Skeletal muscle tissue (tissue), 4 donors: ENCODE data around the gene ZDHHC12. TPM values are rescaled to one million over a fixed set of nuclear protein-coding genes. Genes with fewer than 3 reads are reported as not detected.

Source experiments
- H3K27ac ChIP-seq: one replicate; pipeline ENCODE4 v1.7.0; 2013; ENCODE audit warnings: mild to moderate bottlenecking, low read depth, low read length, inconsistent platforms
- H3K27me3 ChIP-seq, 3 donors: one replicate each; pipeline ENCODE4 v1.7.0; 2013; ENCODE audit warnings: low read length in 3 of 3; ENCODE audit not compliant: control insufficient read depth in 3 of 3, insufficient read depth in 3 of 3
- H3K36me3 ChIP-seq, 3 donors: one replicate each; pipeline ENCODE4 v1.7.0; 2013; ENCODE audit warnings: low read length in 3 of 3; ENCODE audit not compliant: control insufficient read depth in 3 of 3, insufficient read depth in 3 of 3
- H3K4me1 ChIP-seq, 3 donors: one replicate each; pipeline ENCODE4 v1.7.0; 2013; ENCODE audit warnings: low read length in 3 of 3, mild to moderate bottlenecking in 3 of 3; ENCODE audit not compliant: control insufficient read depth in 3 of 3, insufficient read depth in 3 of 3
- H3K4me3 ChIP-seq, 3 donors: one replicate each; pipeline ENCODE4 v1.7.0; 2013; ENCODE audit warnings: low read length in 3 of 3
- H3K9ac ChIP-seq, 3 donors: one replicate each; pipeline ENCODE4 v1.7.0; 2013; ENCODE audit warnings: low read length in 3 of 3, mild to moderate bottlenecking in 3 of 3, moderate library complexity in 2 of 3, low read depth in 1 of 3
- H3K9me3 ChIP-seq, 3 donors: one replicate each; pipeline ENCODE4 v1.7.0; 2013; ENCODE audit warnings: low read length in 3 of 3; ENCODE audit not compliant: control insufficient read depth in 3 of 3
- total RNA-seq: library from RNA; depleted of rRNA; stranded (reverse); fragments of >200 nt; gene quantifications from one replicate; pipeline ENCODE4 v1.2.3, GENCODE V29; 2014
- donor health status: Osteomylitis.

The ZDHHC12 gene
- total RNA-seq, 1 donor from 2014 or later, result 2.6 TPM

DNA sequence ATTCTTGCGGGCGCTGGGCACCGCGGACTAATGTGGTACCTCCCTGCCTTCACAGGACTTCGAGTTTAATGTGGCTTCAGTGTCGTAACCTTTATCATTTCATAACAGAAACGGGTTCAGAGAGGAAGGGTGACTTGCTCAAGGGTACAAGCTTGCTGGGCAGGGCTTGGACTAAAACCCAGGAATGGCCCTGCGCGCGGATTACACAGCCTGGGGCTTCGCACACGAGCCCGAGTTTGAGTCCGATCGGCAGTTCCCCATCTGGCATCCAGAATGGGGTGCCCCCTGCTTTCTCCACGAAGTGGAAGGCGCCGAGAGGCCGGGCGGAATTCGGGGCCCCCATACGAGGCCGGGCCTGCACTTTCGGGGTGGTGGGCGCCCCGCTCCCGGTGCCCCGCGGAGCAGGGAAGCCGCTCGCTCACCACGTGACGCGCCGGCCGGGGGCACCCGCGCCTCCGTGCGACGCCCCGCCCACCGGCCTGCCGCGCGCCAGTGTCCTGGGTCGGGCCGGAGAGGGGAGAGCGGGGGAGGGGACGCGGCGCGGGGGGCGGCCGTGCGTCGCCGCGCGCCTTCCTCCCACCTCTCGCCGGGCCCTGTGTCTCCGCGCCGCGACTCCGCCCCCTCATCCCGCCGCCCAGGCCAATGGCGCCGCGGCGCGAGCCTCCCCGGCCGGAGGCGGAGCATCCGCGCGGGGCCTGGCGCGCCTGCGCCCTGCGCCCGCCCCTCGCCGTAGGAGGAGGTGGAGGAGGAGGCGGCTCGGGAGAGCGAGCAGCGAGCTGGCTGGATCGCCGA, 35.2 kb downstream of the ZDHHC12 start, which contains the start of gene SET:
Gene SET, plus strand, starts transcription at position 722 of the 792 bp plus-strand sequence. CDS start 361 bp downstream, outside the sequence.
- Histone ChIP-seq H3K9ac (peak within 1 kb of the TSS; percentile 82 to 91 (median 84)), H3K4me3 (peak within 1 kb of the TSS; percentile 75 to 83 (median 78)), H3K27me3 (peaks cover 0 to 12% (median 5%) of the 10 kb centered on the region in 3 donors), H3K36me3 (peaks cover 9 to 22% (median 20%) of the 10 kb centered on the region in 3 donors), H3K4me1 (peaks cover 16 to 25% (median 22%) of the 10 kb centered on the region in 3 donors), H3K9me3 (no peaks in the 10 kb centered on the region), H3K27ac (peak within 1 kb of the TSS; percentile 83)

DNA sequence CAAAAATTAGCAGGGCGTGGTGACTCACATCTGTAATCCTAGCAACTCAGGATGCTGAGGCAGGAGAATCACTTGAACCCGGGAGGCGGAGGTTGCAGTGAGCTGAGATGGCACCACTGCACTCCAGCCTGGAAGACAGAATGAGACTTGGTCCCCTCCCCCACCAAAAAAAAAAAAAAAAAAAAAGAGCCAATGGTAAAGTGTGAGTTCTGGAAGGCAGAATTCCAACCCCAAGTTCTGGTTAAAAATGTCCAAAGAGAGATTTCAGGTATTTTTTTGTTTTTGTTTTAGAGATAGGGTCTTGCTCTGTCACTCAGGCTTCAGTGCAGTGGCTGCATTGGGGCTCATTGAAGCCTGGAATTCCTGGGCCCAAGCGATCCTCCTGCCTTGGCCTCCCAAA, 36.5 kb downstream of the ZDHHC12 start:
- no peak overlapping the region for H3K9ac ChIP-seq
- peaks cover 0 to 12% (median 5%) of the 10 kb centered on the region in 3 donors for H3K27me3 ChIP-seq
- no peaks in the 10 kb centered on the region for H3K9me3 ChIP-seq
- peaks cover 0 to 10% (median 9%) of the 10 kb centered on the region in 3 donors for H3K36me3 ChIP-seq
- peaks cover 16 to 25% (median 22%) of the 10 kb centered on the region in 3 donors for H3K4me1 ChIP-seq
- H3K27ac ChIP-seq, result no peak overlapping the region
- H3K4me3 ChIP-seq, result no peak overlapping the region

DNA sequence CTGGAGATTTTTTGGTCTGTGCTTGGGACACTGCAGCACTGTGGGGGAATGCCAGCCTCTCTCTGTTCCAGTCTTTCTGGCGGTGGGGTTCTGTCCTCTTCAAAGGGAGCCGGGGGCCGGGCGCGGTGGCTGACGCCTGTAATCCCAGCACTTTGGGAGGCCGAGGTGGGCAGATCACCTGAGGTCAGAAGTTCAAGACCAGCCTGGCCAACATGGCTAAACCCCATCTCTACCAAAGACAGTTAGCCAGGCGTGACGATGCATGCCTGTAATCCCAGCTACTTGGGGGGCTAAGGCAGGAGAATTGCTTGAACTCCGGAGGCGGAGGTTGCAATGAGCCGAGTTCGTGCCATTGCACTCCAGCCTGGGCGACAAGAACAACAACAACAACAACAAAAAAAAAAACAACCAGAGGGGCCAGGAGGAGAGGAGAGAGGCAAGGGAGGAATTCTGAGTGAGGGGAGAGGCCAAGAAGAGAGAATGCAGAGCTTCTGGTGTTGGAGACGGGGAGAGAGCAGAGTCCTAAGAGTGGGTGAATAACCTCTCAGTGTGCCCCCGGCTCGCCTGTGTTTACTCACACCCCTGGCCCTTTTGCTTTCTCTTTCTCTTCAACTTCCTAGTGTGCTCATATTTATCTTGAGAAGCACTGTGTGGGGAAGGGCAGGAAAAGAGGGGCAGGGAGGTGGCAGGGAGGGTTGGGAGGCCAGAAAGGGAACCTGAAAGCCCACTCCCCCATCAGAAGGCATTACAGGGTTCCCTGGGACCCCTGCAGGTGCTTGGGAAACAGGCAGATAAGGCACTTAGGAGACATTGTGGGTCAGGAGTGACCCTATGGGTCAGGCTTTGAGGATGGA, 38.1 kb downstream of the ZDHHC12 start:
- peaks cover 16 to 23% (median 18%) of the 10 kb centered on the region in 3 donors for H3K4me1 ChIP-seq
- peaks cover 0 to 12% (median 5%) of the 10 kb centered on the region in 3 donors for H3K27me3 ChIP-seq
- H3K9me3 ChIP-seq, result no peaks in the 10 kb centered on the region
- no peak overlapping the region for H3K27ac ChIP-seq
- H3K9ac ChIP-seq, result peak overlapping the region in 1 of 3 donors; percentile 38
- no peaks in the 10 kb centered on the region for H3K36me3 ChIP-seq
- no peak overlapping the region for H3K4me3 ChIP-seq

DNA sequence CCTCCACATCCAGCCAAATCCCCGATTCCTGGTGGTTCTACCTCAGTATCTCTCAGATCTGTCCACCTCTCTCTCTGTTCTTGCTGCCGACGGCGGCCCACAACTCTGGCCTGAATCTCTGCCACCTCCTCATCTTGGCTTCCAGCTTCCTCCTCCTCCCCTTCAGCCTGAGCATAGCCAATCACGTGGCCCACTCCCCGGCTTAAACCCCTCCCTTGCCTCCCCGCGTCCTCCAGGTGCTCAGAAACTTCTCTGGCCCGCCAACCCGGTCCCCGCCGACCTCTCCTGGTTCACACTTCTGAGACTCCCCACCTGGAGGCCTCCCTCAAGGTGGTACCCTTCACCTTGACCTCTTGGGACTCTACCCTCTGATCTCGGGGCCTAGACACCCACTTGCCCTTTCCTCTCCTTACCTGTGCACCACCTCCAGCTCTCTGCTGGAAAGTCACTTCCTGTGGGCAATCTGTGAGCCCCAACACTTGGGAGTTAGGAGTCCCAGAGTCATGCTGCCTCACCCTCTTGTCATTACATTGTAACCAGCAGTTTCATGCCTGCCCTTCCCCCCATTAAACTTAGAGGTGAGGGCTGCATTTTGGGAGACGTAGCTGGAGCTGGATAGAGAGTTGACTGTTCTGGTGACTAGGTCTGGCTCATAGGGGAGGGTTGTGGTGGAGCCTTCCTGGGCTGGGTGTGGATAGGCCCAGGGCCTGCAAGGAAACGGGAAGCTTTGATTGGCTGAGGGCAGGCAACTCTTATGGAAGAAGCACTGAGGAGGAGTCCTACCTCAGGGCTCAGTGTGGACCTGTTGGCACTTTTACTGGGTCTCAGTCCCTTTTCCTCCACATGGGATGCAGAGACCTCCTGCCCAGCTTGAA, 39.4 kb downstream of the ZDHHC12 start:
- Histone ChIP-seq H3K9me3 (no peaks in the 10 kb centered on the region), H3K27ac (peak overlapping the region; percentile 37), H3K27me3 (peaks cover 0 to 12% (median 5%) of the 10 kb centered on the region in 3 donors), H3K36me3 (no peaks in the 10 kb centered on the region), H3K4me1 (peaks cover 8 to 15% (median 10%) of the 10 kb centered on the region in 3 donors), H3K4me3 (peak overlapping the region; percentile 61 to 75 (median 63)), H3K9ac (peak overlapping the region; percentile 29 to 70 (median 68))

DNA sequence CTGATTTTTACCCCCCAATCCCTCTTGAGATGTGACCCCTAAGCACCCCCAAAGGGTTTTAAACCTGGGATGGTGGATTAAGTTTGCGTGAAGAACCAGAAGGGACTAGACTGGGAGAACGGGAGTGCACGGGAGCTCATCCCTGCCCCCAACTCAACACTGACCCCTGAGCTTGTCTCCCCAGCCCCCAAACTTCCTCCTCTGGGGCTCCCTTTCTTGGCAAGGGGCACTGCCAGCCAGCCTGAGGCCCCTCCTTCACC, 39.9 kb downstream of the ZDHHC12 start:
- Histone ChIP-seq H3K27me3 (peaks cover 0 to 12% (median 5%) of the 10 kb centered on the region in 3 donors), H3K27ac (peak overlapping the region; percentile 37), H3K9ac (peak overlapping the region; percentile 29 to 70 (median 68)), H3K4me1 (peaks cover 8 to 15% (median 10%) of the 10 kb centered on the region in 3 donors), H3K36me3 (no peaks in the 10 kb centered on the region), H3K9me3 (no peaks in the 10 kb centered on the region), H3K4me3 (peak overlapping the region; percentile 61 to 75 (median 63))

DNA sequence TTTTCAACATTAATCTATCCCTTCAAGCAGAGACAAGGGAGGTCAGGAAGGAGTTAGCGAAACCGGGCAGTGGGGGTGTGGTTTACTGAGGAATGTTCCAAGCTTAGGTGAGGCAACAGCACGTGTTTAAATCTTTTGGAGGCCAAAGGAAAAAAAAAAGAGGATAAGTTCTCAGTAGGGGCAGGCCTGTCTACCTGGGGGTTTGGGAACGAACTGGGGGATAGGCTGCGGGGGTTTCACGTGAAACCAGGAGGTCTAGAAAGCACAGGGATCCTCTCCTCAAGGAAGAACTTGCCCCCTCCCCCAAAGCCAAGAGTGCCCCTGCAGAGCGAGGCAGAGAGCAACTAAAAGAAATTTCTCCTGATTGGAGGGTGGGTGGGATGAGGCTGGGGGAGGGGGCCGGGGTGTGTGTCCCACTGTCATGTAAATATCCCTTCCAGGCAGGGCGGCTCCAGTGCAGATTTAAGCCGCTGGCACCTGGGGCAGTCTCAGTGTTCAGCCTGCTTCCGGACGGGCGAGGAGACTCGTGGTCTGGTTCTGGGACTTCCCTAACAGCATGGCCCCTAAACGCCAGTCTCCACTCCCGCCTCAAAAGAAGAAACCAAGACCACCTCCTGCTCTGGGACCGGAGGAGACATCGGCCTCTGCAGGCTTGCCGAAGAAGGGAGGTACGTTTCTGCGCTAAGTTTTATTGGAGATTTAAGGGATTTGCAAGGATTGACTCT, 40.4 kb downstream of the ZDHHC12 start:
- H3K27me3 ChIP-seq, result peaks cover 0 to 12% (median 5%) of the 10 kb centered on the region in 3 donors
- peak overlapping the region; percentile 29 to 70 (median 68) for H3K9ac ChIP-seq
- peak overlapping the region; percentile 37 for H3K27ac ChIP-seq
- peak overlapping the region; percentile 61 to 75 (median 63) for H3K4me3 ChIP-seq
- H3K9me3 ChIP-seq, result no peaks in the 10 kb centered on the region
- no peaks in the 10 kb centered on the region for H3K36me3 ChIP-seq
- peaks cover 8 to 15% (median 9%) of the 10 kb centered on the region in 3 donors for H3K4me1 ChIP-seq

DNA sequence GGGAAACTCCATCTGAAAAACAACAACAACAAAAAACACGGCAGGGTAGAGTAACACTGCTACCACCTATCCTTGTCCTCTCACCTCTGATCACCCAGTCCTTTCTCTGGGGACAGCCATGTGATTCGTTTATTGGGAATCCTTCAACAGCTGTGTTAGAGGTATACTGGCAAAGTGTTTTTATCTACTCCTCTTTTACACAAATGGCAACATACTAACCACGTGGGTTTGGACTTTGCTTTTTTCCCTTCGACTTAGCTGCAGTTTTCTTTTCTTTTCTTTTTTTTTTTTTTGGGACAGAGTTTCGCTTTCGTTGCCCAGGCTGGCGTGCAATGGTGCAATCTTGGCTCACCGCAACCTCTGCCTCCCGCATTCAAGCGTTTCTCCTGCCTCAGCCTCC, 46.1 kb downstream of the ZDHHC12 start:
- H3K36me3 ChIP-seq, result no peaks in the 10 kb centered on the region
- H3K4me3 ChIP-seq, result no peak overlapping the region
- no peaks in the 10 kb centered on the region for H3K27me3 ChIP-seq
- no peak overlapping the region for H3K27ac ChIP-seq
- H3K9me3 ChIP-seq, result no peaks in the 10 kb centered on the region
- no peaks in the 10 kb centered on the region for H3K4me1 ChIP-seq
- no peak overlapping the region for H3K9ac ChIP-seq

DNA sequence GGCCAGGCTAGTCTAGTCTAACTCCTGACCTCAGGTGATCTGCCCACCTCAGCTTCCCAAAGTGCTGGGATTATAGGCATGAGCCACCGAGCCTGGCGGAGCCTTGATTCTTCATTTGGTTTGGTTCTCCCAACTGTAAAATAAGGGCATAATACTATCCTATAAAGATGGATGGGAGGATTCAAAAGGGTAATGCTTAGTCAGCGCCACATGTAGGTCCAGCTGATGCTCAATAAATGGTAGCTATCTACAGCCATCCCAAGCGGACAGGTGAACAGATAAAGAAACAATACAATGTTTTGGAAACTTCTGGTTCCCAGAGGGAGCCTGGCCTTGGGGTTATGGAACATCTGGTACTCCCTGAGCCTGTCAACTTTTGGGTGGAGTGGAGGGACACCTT, 48.5 kb downstream of the ZDHHC12 start:
- Histone ChIP-seq H3K4me1 (no peaks in the 10 kb centered on the region), H3K27ac (no peak overlapping the region), H3K4me3 (no peak overlapping the region), H3K9ac (no peak overlapping the region), H3K27me3 (no peaks in the 10 kb centered on the region), H3K9me3 (no peaks in the 10 kb centered on the region), H3K36me3 (no peaks in the 10 kb centered on the region)
